Midbrain (tissue), 1 donor: ENCODE data around the gene SPTBN1.

Source experiments
- DNase-seq: peaks from one replicate; lab custom pipeline; 2025; lab: John Stamatoyannopoulos, UW

The SPTBN1 gene

DNA sequence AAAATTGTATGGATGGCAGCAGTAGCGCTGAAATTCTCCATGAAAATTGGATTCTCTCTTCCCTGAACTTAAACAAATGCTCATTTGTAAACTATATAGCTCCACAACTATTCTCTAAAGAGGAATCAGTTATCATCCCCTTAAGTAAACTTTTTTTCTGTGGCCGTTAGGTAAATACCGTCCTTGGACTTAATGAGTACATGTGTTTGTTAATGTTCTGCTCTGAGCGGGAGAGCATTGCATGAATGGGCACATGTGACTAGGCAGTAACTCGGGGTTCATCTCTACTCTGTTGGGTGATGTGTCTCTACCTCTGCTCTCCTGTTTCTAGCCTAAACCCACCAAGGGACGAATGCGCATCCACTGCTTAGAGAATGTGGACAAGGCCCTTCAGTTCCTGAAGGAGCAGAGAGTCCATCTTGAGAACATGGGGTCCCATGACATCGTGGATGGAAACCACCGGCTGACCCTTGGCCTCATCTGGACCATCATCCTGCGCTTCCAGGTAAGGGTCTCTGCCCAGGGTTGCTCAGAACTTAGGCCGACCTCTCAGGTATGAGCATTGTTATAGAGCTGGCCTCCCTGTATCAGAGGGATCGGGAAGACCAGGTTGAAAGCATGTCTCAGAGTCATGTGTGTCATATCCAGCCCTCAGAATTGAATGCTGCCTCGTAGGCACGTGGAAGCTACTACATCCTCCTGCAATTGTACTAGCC, 155.9 kb downstream of the SPTBN1 start:
- DNase-seq = no peak

DNA sequence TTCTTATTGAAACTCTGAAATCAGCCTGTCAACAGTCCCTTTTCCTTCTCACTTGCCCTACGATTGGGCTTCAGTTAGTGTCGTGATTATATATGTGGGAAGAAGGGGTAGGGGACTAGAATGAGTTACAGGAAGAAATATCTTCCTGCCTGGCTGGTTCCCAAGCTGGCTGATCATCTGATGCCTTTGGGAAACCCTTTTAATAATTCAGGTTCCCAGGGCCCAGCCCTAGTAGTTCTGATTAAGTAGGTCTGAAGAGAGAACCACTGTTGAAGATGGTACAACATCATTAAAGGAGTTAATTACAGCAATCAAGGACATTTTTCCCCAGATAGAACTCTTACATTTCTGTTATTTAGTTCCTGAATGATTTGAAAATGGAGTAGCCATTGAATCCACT, 157.3 kb downstream of the SPTBN1 start:
- no peak for DNase-seq

DNA sequence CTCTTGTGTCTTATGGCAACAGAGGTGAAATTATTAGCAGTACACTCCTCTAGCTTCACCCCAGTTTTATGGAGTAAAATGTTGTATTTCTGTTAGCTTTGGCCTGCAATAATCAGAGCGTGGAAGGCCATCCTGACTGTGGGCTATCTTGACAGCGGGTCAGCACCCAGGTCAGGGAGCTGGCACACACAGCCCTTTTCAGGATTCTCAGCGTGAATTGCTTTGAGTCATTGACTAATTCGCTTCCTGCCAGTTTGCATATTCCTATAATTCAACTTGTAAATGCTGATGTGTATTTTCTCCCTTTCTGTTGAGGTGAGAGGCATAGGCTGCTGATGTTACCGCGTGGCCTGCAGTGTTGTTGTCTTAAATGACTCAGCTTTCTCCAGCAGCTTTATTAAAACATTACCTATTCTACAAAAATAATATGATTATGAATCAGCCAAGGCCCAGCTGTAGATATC, 157.7 kb downstream of the SPTBN1 start:
- DNase-seq = no peak

DNA sequence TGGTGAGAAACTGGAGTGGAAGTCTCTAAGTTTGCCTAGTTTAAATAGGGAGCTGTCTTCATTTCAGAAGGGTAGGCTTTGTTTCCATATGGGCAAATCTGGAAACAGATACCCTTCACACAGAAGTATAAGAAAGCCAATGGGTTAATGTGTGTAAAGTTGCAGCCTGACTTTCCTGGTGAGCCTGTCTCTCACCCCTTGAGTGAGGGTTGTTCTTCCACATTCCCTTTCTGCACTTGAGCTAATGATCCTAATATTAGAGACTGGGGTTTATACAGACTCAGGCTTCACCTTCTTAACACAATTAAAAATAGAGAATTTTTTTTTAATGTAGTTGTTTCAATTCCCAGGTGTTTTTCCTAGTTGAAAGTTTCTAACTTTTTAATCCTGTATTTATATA, 158.7 kb downstream of the SPTBN1 start:
- DNase-seq = no peak

DNA sequence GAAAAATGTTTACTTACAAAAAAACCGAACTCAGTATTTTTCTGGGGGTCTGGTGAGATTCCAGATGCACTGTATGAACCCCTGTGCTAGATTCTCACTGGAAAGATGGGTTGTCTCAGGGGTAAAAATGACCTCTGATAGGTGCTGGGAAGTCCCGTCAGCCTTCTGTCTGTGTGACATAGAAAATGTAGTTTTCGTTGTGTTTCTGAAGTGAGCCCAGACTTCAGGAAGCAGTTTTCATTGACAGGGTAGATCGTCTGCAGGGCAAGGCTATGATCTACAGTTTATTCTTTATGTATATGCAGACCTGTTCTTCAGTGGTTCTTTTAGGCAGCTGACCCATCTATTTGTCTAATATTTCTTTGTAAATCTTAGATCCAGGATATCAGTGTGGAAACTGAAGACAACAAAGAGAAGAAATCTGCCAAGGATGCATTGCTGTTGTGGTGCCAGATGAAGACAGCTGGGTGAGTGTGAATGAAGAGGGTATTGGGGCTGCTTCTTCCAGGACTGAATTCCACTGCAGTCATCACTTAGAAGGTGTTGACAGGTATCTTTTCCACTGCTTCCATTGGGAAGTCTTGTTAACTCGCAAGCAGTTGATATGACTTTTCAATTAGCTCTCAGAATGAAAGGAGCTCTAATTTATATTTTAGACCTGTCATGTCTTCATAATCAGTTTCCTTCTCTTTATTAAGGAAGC, 159.9 kb downstream of the SPTBN1 start:
- no peak for DNase-seq

DNA sequence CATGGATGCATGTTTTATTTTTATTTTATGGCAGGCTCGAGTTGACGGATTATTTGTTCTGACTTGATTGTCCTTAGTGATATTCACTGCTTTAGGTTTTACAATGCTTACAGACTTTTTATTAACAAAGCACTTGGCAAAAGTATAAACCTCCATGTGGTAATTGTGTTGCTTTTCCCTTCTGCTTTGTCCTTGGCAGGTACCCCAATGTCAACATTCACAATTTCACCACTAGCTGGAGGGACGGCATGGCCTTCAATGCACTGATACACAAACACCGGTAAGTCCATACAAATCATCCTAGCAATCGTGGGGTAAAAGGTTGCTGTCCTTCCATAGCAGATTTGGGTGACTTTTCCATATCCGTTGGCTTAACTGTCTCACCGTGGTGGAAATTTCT, 161.3 kb downstream of the SPTBN1 start:
- no peak for DNase-seq

DNA sequence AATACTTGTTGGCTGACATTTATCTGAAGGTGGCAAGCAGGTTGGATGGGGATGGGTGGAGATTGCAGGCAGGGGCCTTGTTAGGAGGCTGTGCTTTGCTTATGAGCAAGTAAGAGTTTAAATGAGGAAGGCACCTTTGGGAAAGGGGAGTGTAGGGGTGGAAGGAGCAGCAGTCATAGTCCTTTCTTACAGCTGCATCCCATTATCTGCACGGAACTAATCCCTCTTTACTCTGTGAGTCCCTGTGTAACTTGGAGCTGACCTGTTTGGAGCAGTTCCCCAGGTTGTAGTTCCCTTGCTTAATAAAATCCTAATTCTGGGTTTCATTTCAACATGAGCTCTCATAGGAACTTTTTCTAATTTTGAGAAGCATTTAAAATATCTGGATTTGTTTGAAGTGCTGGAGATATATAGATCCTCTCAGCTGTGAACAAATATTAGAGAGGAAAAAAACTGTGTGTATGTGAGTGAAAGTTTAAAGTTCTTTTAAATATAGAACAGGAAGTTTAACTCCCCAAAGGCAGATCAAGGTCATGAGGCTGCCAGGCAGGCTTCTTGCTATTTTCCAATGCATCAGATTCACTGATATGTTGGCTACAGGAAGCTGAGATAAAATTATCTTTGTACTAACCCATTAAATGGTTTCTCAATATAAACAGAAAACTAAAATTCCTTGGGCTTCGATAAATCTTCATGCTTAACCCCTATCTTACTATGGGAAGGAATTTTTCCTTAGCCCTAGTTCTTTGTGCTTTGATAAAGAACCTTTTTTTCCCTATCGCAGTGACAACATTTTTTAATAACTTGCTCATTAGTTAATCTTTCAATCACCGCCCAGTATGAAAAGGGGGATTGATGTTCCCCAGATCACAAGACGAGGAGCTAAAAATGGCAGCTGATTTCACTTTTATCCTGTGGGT, 162.8 kb downstream of the SPTBN1 start:
- DNase-seq = no peak

DNA sequence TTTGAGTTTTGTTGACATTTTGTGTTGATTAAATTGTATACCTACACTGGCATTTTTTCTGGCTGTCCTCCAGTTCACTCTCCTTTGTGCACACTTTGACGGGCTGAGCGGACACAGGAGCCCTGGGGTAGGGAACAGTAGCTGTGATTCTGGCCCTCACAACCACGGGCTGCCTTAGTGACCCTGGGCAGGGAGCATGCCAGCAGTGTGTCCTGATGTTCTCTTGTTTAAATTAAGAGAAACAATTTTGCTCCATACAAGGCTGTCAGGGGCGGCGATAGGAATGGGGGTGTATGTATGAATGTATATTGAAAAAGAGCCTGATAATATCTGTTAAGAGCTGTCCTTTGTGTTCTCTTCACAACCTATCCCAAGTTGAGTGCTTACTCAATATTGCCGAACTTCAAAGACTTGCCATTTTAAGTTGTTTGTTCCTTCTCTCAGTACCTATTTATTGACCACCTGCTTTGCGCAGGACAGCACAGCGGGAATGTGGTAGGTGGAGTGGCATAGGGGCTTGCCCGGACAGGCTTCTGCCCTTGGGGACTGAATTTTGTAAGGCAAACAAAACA, 163.6 kb downstream of the SPTBN1 start:
- DNase-seq = no peak

DNA sequence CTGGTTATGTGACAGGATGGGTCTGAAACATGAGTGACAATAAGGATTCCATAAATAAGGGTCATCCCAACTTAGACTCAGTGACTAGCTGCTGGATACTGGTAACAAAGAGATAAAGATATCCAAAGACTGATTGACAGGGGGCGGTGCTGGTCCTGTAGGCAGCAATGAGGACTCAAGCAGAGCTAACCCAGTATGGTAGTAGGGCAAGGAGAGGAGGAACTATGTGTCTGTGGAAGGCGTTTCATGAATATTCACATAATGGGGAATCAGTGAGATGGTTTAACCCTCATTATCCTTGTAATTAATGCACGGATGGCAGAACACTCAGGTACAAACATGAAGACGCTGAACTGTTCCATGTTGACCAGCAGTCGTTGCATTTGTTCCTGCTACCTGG, 164.8 kb downstream of the SPTBN1 start:
- no peak for DNase-seq

DNA sequence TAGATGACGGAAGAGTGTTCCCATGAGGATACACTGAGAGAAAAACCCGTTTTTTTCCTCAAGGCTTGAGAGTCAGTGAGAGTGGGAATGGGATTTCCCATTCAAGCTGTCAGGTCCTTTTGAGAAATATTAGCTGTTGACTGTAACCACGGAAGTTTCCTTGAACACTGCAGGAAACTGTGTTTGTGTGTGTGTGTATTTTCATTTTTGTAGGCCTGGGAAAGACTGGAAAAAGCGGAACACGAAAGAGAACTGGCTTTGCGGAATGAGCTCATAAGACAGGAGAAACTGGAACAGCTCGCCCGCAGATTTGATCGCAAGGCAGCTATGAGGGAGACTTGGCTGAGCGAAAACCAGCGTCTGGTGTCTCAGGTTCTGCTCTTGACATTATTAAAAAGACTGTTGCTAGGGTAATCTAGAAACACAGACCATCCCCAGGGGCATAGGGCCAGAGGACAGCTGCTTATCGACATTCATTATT, 168.5 kb downstream of the SPTBN1 start:
- DNase-seq = no peak

DNA sequence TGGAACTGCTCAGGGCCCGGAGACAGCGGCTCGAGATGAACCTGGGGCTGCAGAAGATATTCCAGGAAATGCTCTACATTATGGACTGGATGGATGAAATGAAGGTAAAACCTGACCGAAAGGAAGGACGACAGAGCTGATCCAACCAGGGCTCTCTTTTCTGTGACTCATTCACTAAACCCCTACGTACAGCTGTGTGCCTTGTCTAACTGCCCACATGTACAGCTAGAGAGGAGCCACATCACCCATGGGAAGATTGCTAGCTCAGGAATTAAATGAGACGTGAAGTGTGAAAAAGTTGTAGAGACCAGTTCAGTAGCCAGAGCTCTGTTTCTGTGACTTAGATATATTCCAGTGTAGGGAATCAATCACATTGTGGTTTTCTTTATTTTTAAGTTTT, 170.0 kb downstream of the SPTBN1 start:
- no peak for DNase-seq

DNA sequence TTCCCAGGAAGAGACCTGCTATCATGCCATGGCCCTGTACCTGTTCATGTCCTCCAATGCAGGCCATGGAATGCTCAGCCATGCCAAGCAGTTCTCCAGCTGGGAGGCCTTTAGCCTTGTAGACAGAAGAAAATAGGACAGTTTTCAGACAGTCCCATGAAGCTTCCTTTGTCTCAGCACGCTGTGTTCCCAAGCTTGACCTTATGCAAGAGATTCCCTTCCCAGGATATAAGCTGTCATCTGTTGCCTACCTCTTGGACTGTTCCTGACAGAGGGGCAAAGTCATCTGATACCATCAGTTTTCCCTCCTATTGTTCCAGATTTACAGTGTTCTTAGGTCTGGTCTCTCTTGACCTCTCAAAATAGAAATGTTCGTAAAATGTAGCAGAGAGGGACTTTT, 170.8 kb downstream of the SPTBN1 start:
- DNase-seq = no peak

DNA sequence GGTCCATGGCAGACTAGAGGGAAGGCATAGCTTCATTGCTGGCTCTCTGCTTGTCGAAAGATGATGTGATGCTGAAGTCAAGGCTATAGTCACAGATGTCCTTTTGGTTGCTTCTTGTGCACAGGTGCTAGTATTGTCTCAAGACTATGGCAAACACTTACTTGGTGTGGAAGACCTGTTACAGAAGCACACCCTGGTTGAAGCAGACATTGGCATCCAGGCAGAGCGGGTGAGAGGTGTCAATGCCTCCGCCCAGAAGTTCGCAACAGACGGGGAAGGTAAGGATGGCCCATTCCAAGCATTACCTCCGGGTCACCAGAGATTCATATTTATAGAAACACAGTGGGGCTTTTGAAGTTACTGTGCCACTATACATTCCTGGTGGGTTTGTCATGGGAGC, 171.8 kb downstream of the SPTBN1 start:
- no peak for DNase-seq

DNA sequence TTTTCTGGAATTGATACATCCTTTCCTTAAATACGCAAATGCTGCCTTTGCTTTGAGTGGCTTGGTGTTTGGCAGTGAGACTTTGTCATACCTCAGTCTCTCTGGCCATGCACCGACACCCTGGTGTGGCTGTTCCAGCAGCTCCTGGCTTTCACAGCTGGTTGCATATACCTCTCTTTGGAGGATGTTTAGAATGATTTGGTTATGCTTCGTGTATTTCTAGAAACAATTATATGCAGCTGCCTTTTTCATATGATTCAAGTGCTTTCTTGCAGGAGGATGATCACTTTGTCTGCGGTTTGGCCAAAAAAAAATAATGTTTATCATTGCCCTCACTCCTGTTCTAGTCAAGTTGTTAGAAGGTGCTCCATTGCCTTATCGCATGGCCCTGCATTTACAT, 172.3 kb downstream of the SPTBN1 start:
- DNase-seq = no peak

DNA sequence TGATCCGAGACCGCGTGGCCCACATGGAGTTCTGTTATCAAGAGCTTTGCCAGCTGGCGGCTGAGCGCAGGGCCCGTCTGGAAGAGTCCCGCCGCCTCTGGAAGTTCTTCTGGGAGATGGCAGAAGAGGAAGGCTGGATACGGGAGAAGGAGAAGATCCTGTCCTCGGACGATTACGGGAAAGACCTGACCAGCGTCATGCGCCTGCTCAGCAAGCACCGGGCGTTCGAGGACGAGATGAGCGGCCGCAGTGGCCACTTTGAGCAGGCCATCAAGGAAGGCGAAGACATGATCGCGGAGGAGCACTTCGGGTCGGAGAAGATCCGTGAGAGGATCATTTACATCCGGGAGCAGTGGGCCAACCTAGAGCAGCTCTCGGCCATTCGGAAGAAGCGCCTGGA, 172.8 kb downstream of the SPTBN1 start:
- DNase-seq = no peak

DNA sequence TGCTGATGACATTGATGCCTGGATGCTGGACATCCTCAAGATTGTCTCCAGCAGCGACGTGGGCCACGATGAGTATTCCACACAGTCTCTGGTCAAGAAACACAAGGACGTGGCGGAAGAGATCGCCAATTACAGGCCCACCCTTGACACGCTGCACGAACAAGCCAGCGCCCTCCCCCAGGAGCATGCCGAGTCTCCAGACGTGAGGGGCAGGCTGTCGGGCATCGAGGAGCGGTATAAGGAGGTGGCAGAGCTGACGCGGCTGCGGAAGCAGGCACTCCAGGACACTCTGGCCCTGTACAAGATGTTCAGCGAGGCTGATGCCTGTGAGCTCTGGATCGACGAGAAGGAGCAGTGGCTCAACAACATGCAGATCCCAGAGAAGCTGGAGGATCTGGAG, 173.3 kb downstream of the SPTBN1 start:
- no peak for DNase-seq

DNA sequence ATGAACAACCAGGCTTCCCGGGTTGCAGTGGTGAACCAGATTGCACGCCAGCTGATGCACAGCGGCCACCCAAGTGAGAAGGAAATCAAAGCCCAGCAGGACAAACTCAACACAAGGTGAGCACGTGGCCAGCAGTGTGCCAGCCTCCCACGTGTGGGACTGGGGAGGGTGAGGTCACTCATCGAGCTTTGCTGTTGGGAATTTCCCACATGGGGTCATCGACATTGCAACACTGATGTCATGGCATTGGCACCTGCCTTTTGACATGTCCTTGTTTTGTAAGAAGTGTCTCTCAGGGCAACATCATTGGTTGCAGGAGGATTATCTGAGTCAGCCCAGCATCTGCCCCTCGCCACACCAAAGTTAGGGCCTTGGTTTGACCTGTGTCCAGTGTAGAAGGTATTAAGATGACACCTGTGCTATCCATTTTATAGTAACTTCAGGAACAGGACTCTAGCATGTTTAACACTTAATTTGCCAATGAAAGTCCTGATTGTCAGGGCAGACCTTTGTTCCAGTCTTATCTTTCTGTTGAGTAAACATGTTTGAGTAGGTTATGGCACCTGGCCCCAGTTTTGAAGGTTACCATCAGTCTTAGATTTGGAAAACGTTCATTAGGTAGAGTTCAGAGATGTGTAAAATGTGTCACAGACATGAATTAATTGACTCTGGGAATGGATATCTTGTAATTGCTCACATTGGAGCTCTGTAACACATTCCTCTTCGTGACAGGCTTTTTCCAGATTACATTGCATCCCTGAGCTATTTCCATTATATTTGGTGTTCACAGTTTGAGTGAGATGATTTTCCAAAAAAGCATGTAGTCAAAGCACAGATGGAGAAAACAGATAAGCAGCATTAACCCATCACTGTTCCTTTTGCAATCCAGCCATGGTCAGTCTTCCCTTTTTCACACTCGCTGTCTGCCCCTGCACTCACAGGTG, 174.1 kb downstream of the SPTBN1 start:
- no peak for DNase-seq

DNA sequence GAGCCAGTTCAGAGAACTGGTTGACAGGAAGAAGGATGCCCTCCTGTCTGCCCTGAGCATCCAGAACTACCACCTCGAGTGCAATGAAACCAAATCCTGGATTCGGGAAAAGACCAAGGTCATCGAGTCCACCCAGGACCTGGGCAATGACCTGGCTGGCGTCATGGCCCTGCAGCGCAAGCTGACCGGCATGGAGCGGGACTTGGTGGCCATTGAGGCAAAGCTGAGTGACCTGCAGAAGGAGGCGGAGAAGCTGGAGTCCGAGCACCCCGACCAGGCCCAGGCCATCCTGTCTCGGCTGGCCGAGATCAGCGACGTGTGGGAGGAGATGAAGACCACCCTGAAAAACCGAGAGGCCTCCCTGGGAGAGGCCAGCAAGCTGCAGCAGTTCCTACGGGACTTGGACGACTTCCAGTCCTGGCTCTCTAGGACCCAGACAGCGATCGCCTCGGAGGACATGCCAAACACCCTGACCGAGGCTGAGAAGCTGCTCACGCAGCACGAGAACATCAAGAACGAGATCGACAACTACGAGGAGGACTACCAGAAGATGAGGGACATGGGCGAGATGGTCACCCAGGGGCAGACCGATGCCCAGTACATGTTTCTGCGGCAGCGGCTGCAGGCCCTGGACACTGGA, 174.9 kb downstream of the SPTBN1 start:
- DNase-seq = no peak

DNA sequence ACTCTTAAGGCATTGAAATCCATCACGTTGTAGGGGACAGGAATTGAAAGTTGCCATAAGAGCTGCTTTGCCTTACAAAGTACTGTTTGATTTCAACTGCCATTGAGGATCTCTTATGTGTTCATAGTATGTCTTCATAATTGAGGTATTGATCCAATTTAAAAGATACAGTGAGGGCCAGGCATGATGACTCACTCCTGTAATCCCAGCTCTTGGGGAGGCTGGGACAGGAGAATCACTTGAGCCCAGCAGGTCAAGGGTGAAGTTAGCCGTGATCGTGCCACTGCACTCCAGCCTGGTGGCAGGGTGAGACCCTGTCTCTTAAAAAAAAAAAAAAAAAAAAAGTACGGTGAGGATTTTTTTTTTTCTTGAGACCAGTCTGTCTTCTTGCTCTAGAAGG, 175.6 kb downstream of the SPTBN1 start:
- no peak for DNase-seq
